ENCODE data around the gene BTN1A1.

- no peak for TF ChIP-seq EZH2phosphoT487 (IDR thresholded peaks at IDR 0.05; ENCODE audit: low read depth)
- no peak for TF ChIP-seq CTCF (IDR thresholded peaks at IDR 0.05; ENCODE audit: low read depth, low read length)
Measured at GRCh38 chr6:26555505-26556262, 55.6 kb downstream of the BTN1A1 start.
